ENCODE data around the gene RELT.

RELT gene

GRCh38 chr11:73392108-73393010 lies 16.2 kb downstream of the RELT start:
- no peak for DNase-seq

GRCh38 chr11:73393011-73393380 lies 16.8 kb downstream of the RELT start:
- no peak for DNase-seq

GRCh38 chr11:73393479-73394415 lies 17.5 kb downstream of the RELT start:
- DNase-seq, result peak; percentile 71

- DNase-seq, result no peak
Observed at GRCh38 chr11:73394416-73395296, 18.5 kb downstream of the RELT start.

GRCh38 chr11:73395297-73396208 lies 19.4 kb downstream of the RELT start:
- no peak for DNase-seq

- DNase-seq, result no peak
Observed at GRCh38 chr11:73396251-73396930, 20.2 kb downstream of the RELT start.

GRCh38 chr11:73396985-73397384 lies 20.8 kb downstream of the RELT start:
- DNase-seq, result no peak

- no peak for DNase-seq
Observed at GRCh38 chr11:73397468-73398131, 21.4 kb downstream of the RELT start.

- DNase-seq, result no peak
Observed at GRCh38 chr11:73398132-73398526, 21.9 kb downstream of the RELT start.

GRCh38 chr11:73398721-73399120 lies 22.5 kb downstream of the RELT start:
- DNase-seq, result no peak

GRCh38 chr11:73399159-73399590 lies 23.0 kb downstream of the RELT start:
- DNase-seq, result no peak

- no peak for DNase-seq
Observed at GRCh38 chr11:73399636-73400035, 23.4 kb downstream of the RELT start.

GRCh38 chr11:73400293-73400692 lies 24.1 kb downstream of the RELT start:
- DNase-seq, result no peak

- DNase-seq, result no peak
Observed at GRCh38 chr11:73401217-73401923, 25.2 kb downstream of the RELT start.

GRCh38 chr11:73401924-73402833 lies 26.0 kb downstream of the RELT start:
- DNase-seq, result no peak

GRCh38 chr11:73402834-73403185 lies 26.6 kb downstream of the RELT start:
- DNase-seq, result peak; percentile 42

GRCh38 chr11:73403541-73403940 lies 27.3 kb downstream of the RELT start:
- DNase-seq, result no peak

- peak; percentile 92 for DNase-seq
Observed at GRCh38 chr11:73404048-73404447, 27.8 kb downstream of the RELT start.
